NCI-H1436 (cell line): Measurements from ENCODE around the gene WDR74.
A peak's percentile ranks its signal among the peaks of the same experiment; 100 is the strongest.

Experiments used
- DNase-seq: peaks from one replicate; lab custom pipeline; 2025; lab: John Stamatoyannopoulos, UW

WDR74 gene

GRCh38 chr11:62792202-62792575 lies 47.2 kb downstream of the WDR74 start:
- no peak for DNase-seq

GRCh38 chr11:62791501-62792201 lies 47.7 kb downstream of the WDR74 start, which contains the start of gene TMEM223:
Gene TMEM223 (minus strand): TSS chr11:62792006. CDS start chr11:62791994, 12 bp downstream.
- DNase-seq, result peak; percentile 77

- no peak for DNase-seq
Measured at GRCh38 chr11:62789576-62789975, 49.8 kb downstream of the WDR74 start.

- DNase-seq, result no peak
Measured at GRCh38 chr11:62788991-62789390, 50.4 kb downstream of the WDR74 start.

GRCh38 chr11:62787005-62787759 lies 52.2 kb downstream of the WDR74 start, which contains the start of gene TMEM179B:
Gene TMEM179B (plus strand): TSS chr11:62787402. CDS start chr11:62787432, 30 bp downstream.
- peak; percentile 98 for DNase-seq

- DNase-seq, result peak; percentile 78
Measured at GRCh38 chr11:62786318-62787004, 52.9 kb downstream of the WDR74 start.
